GM12878 (cell line): ENCODE data around the gene ENG.

Experiments
- EZH2 ChIP-seq: IDR thresholded peaks from 2 replicates; pipeline ENCODE4 v1.6.1; 2012; ENCODE audit warnings: low read depth, mild to moderate bottlenecking, control low read depth, inconsistent platforms, low read length, borderline replicate concordance; ENCODE audit not compliant: control insufficient read depth
- JUND ChIP-seq: IDR thresholded peaks from 2 replicates; pipeline ENCODE4 v1.6.1; 2012; ENCODE audit warnings: low read depth, mild to moderate bottlenecking, low read length, improper control_type of control experiment, moderate library complexity
- TF ChIP-seq, protein P1 (sequence below), 3 experiments: IDR thresholded peaks in 2 of 3; conservative IDR thresholded peaks in 1 of 3; 2 replicates each; pipeline ENCODE4 v1.5.1; 2011; ENCODE audit warnings: low read depth in 3 of 3, low read length in 3 of 3, mild to moderate bottlenecking in 3 of 3, control low read depth in 2 of 3, moderate library complexity in 2 of 3, inconsistent platforms in 1 of 3, mixed read lengths in 1 of 3; ENCODE audit not compliant: control insufficient read depth in 2 of 3, insufficient read depth in 1 of 3; ENCODE audit errors: extremely low read depth in 1 of 3
- TF ChIP-seq, protein P2 (sequence below): IDR thresholded peaks from 2 replicates; pipeline ENCODE4 v1.6.1; 2012; ENCODE audit warnings: low read depth, low read length, improper control_type of control experiment

DNA sequence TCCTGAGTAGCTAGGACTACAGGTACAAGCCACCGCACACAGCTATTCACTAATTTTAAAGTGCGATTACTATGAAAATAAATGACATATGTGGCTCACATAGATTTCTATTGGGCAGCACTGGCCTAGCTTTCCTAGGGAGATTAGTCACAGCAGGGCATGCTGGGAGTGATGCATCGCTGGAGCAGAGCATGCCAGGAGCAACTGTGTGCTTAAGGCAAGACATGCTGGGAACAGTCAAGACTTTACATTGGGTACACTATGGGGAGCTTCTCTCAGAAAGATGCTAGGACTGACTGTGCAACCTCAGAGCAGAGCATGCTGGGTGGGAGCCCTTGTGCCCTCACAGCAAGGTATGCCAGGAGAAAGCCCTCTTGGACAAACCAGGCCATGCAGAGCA lies 35.6 kb upstream of the ENG start:
- TF ChIP-seq JUND (no peak), EZH2 (no peak)
- TF ChIP-seq, protein P1, sequence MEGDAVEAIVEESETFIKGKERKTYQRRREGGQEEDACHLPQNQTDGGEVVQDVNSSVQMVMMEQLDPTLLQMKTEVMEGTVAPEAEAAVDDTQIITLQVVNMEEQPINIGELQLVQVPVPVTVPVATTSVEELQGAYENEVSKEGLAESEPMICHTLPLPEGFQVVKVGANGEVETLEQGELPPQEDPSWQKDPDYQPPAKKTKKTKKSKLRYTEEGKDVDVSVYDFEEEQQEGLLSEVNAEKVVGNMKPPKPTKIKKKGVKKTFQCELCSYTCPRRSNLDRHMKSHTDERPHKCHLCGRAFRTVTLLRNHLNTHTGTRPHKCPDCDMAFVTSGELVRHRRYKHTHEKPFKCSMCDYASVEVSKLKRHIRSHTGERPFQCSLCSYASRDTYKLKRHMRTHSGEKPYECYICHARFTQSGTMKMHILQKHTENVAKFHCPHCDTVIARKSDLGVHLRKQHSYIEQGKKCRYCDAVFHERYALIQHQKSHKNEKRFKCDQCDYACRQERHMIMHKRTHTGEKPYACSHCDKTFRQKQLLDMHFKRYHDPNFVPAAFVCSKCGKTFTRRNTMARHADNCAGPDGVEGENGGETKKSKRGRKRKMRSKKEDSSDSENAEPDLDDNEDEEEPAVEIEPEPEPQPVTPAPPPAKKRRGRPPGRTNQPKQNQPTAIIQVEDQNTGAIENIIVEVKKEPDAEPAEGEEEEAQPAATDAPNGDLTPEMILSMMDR (IDR thresholded peaks at IDR 0.05 in 2 of 3, conservative IDR thresholded peaks at IDR 0.05 in 1 of 3; ENCODE audit: control insufficient read depth in 2 of 3, extremely low read depth in 1 of 3, insufficient read depth in 1 of 3, low read depth in 3 of 3, low read length in 3 of 3): no peak
- TF ChIP-seq, protein P2, sequence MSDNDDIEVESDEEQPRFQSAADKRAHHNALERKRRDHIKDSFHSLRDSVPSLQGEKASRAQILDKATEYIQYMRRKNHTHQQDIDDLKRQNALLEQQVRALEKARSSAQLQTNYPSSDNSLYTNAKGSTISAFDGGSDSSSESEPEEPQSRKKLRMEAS: no peak
